OCI-LY1 (cell line): Measurements from ENCODE around the gene DCUN1D1.

Experiments
- H2AFZ ChIP-seq: fragments of 200-600 bp; sonication (generic), shearing (Covaris generic); 2 replicates; pipeline ENCODE4 v1.6.0; 2014; ENCODE audit warnings: antibody characterized with exemption, mild to moderate bottlenecking, low read length
- H3F3A ChIP-seq: fragments of 200-600 bp; sonication (generic), shearing (Covaris generic); 2 replicates; pipeline ENCODE4 v1.6.0; 2014; ENCODE audit warnings: mild to moderate bottlenecking, antibody characterized with exemption, low read length, moderate library complexity; ENCODE audit not compliant: insufficient read depth
- H3K27ac ChIP-seq: fragments of 200-600 bp; sonication (generic); 2 replicates; pipeline ENCODE4 v1.5.1; 2014; ENCODE audit warnings: low read length, mixed run types, mild to moderate bottlenecking, low read depth; ENCODE audit not compliant: poor library complexity, severe bottlenecking
- H3K27me3 ChIP-seq: fragments of 200-600 bp; sonication (generic); 2 replicates; pipeline ENCODE4 v1.6.0; 2014; ENCODE audit warnings: antibody characterized with exemption, mild to moderate bottlenecking, low read length, moderate library complexity; ENCODE audit not compliant: insufficient read depth
- H3K36me3 ChIP-seq: fragments of 200-600 bp; sonication (generic); 2 replicates; pipeline ENCODE4 v1.6.1; 2014; ENCODE audit warnings: mild to moderate bottlenecking, antibody characterized with exemption, low read length, moderate library complexity, mixed read lengths; ENCODE audit not compliant: insufficient read depth
- H3K4me1 ChIP-seq: fragments of 200-600 bp; sonication (generic); 2 replicates; pipeline ENCODE4 v1.5.1; 2014; ENCODE audit warnings: mild to moderate bottlenecking, low read length, moderate library complexity; ENCODE audit not compliant: insufficient read depth, severe bottlenecking
- H3K4me2 ChIP-seq: fragments of 200-600 bp; sonication (generic), shearing (Covaris generic); 2 replicates; pipeline ENCODE4 v1.6.1; 2014; ENCODE audit warnings: low read length
- H3K4me3 ChIP-seq: fragments of 200-600 bp; sonication (generic); 2 replicates; pipeline ENCODE4 v1.5.1; 2014; ENCODE audit warnings: low read length, low read depth, mild to moderate bottlenecking, mixed read lengths; ENCODE audit not compliant: poor library complexity, severe bottlenecking
- H3K79me2 ChIP-seq: fragments of 200-600 bp; shearing (Covaris generic); 2 replicates; pipeline ENCODE4 v1.6.1; 2016; ENCODE audit warnings: mixed run types, low read length, mixed read lengths; ENCODE audit not compliant: insufficient read depth
- H3K9ac ChIP-seq: fragments of 200-600 bp; sonication (generic), shearing (Covaris generic); 2 replicates; pipeline ENCODE4 v1.6.1; 2014; ENCODE audit warnings: mild to moderate bottlenecking, low read length, mixed read lengths
- H3K9me2 ChIP-seq: fragments of 200-600 bp; sonication (generic), shearing (Covaris generic); 2 replicates; pipeline ENCODE4 v1.6.1; 2014; ENCODE audit warnings: low read depth, mild to moderate bottlenecking, low read length, mixed read lengths
- H3K9me3 ChIP-seq: fragments of 200-600 bp; shearing (Covaris generic); 2 replicates; pipeline ENCODE4 v1.6.1; 2014; ENCODE audit warnings: low read length, mixed read lengths
- H4K20me1 ChIP-seq: fragments of 200-600 bp; sonication (generic), shearing (Covaris generic); 2 replicates; pipeline ENCODE4 v1.6.0; 2016; ENCODE audit warnings: mild to moderate bottlenecking, low read length; ENCODE audit not compliant: insufficient read depth
- CTCF ChIP-seq: fragments of 200-600 bp; sonication (generic), shearing (Covaris generic); IDR thresholded peaks from 2 replicates; pipeline ENCODE4 v1.5.1; 2017; ENCODE audit warnings: mild to moderate bottlenecking, antibody characterized with exemption, low read length, moderate library complexity, mixed read lengths
- EZH2 ChIP-seq: fragments of 200-600 bp; sonication (generic), shearing (Covaris generic); IDR thresholded peaks from 2 replicates; pipeline ENCODE4 v1.8.0; 2017; ENCODE audit warnings: borderline replicate concordance, mixed run types, mild to moderate bottlenecking, antibody characterized with exemption, low read length, moderate library complexity, mixed read lengths

DCUN1D1 gene

GRCh38 chr3:182941719-182942118, 38.6 kb downstream of the DCUN1D1 start:
- H4K20me1 ChIP-seq, result no peaks in the 10 kb centered on the region
- H3F3A ChIP-seq, result no peaks in the 10 kb centered on the region
- H3K4me2 ChIP-seq, result no peak overlapping the region
- H3K4me1 ChIP-seq, result peaks cover 16% of the 10 kb centered on the region
- no peak overlapping the region for H2AFZ ChIP-seq
- H3K9ac ChIP-seq, result no peak overlapping the region
- TF ChIP-seq CTCF (no peak), EZH2 (no peak)
- no peak overlapping the region for H3K4me3 ChIP-seq
- H3K27me3 ChIP-seq, result no peaks in the 10 kb centered on the region
- peaks cover 42% of the 10 kb centered on the region for H3K36me3 ChIP-seq
- H3K9me3 ChIP-seq, result no peaks in the 10 kb centered on the region
- H3K9me2 ChIP-seq, result no peaks in the 10 kb centered on the region
- no peaks in the 10 kb centered on the region for H3K79me2 ChIP-seq
- H3K27ac ChIP-seq, result no peak overlapping the region

GRCh38 chr3:182940266-182940808, 40.0 kb downstream of the DCUN1D1 start:
- H3K27ac ChIP-seq, result no peak overlapping the region
- H3K4me3 ChIP-seq, result no peak overlapping the region
- no peaks in the 10 kb centered on the region for H4K20me1 ChIP-seq
- no peak overlapping the region for H2AFZ ChIP-seq
- no peak overlapping the region for H3K4me2 ChIP-seq
- no peak overlapping the region for H3K9ac ChIP-seq
- peaks cover 16% of the 10 kb centered on the region for H3K4me1 ChIP-seq
- H3K36me3 ChIP-seq, result peaks cover 28% of the 10 kb centered on the region
- H3K9me3 ChIP-seq, result no peaks in the 10 kb centered on the region
- no peak for TF ChIP-seq EZH2
- TF ChIP-seq CTCF, result no peak
- no peaks in the 10 kb centered on the region for H3F3A ChIP-seq
- H3K9me2 ChIP-seq, result no peaks in the 10 kb centered on the region
- H3K79me2 ChIP-seq, result no peaks in the 10 kb centered on the region
- H3K27me3 ChIP-seq, result no peaks in the 10 kb centered on the region

GRCh38 chr3:182937293-182938051, 42.9 kb downstream of the DCUN1D1 start:
- Histone ChIP-seq H3K4me3 (no peak overlapping the region), H3K4me1 (peaks cover 16% of the 10 kb centered on the region), H2AFZ (no peak overlapping the region), H3K27me3 (no peaks in the 10 kb centered on the region), H3K9me2 (no peaks in the 10 kb centered on the region), H3K9me3 (peaks cover 4% of the 10 kb centered on the region; the same call in 1 of the 2 replicates), H3K36me3 (peaks cover 17% of the 10 kb centered on the region), H4K20me1 (no peaks in the 10 kb centered on the region), H3K4me2 (no peak overlapping the region), H3K27ac (no peak overlapping the region), H3K79me2 (no peaks in the 10 kb centered on the region), H3F3A (no peaks in the 10 kb centered on the region), H3K9ac (no peak overlapping the region)
- no peak for TF ChIP-seq EZH2
- TF ChIP-seq CTCF, result no peak
